SU-DHL-6 (cell line): ENCODE data around the gene ZNF205.

Source experiments
- CTCF ChIP-seq: fragments of 200-600 bp; sonication (generic); IDR thresholded peaks from one replicate; pipeline ENCODE4 v1.5.1; 2017; ENCODE audit warnings: antibody characterized with exemption, mild to moderate bottlenecking, low read length, moderate library complexity; ENCODE audit not compliant: insufficient read depth, poor library complexity, severe bottlenecking
- EZH2phosphoT487 ChIP-seq: fragments of 200-600 bp; sonication (generic), shearing (Covaris generic); conservative IDR thresholded peaks from 2 replicates; pipeline ENCODE4 v1.6.1; 2018; ENCODE audit warnings: mild to moderate bottlenecking, antibody characterized with exemption, low read length, moderate library complexity, mixed read lengths

- TF ChIP-seq CTCF (no peak), EZH2phosphoT487 (no peak)
Observed at GRCh38 chr16:3119701-3120408, 7.5 kb downstream of the ZNF205 start.
